ENCODE measurements around the gene KLRF1.
"Not testable (repeated sequence)": the region's sequence is repeated elsewhere in the genome, so short reads cannot be mapped to it uniquely, and the experiment has no call there.

KLRF1 gene

DNA sequence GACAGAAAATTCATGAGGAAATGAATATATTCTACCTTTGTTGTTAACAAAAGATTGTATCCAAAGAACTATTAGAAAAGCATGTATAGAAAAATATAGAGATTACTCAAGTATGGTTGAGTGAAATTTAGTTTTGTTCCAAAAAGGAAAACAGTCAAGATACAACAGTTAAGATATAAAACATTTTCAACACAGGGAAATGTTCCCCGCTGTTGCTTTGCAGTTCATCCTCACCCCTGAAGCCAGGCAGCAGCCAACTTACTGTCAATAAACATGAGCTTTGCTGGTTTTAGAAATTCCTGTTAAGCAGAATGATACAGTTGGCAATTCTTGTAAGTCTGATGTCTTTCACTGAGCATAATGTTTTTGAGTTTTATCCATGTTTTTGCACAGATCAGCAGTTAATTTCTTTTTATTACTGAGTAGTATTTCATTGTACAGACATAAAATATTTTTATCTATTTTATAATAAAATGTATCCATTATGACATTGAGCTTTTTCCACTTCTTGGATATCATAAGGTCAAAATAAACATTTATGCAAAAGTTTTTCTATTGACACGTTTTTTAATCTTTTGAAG, 43.1 kb downstream of the KLRF1 start:
- DNase-seq, result peak in 1 of 5 experiments; percentile 23

DNA sequence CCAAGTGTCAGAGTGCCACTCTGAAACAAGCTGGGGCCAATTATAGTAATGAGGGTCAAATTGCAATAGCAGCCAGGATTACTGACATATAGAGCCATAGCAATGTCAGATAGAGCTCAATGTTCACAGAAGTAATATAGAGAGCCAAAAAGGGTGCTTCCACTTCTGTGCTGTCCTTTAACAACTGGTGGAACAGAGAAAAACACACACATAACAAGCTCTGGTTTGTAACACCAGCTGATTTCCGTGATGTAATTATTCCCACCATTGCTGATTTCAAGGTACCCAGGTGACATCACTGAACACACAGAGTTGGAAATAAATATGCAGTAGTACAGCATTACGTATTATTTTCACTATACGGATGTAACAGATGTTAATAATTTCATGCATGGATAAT, 44.9 kb downstream of the KLRF1 start:
- DNase-seq, result no peak

DNA sequence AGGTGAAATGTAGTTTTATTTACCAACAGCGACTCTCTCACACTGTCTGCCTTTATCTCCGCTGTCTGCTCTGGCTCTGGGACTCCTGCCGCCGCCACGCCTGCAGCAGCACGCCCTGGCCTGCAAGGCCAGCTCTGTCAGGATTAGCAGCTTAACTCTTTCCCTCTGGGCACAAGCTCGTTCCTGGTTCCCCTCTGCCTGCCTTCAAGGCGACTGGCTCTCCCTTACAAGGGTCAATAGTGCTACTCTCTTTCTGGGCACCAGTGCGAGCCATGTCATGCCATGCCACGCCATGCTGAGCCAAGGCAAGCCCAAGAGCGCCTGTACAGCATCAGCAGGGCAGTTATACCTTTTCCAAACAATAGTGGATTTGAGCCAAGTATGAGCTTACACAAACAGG, 45.5 kb downstream of the KLRF1 start:
- no peak for DNase-seq

DNA sequence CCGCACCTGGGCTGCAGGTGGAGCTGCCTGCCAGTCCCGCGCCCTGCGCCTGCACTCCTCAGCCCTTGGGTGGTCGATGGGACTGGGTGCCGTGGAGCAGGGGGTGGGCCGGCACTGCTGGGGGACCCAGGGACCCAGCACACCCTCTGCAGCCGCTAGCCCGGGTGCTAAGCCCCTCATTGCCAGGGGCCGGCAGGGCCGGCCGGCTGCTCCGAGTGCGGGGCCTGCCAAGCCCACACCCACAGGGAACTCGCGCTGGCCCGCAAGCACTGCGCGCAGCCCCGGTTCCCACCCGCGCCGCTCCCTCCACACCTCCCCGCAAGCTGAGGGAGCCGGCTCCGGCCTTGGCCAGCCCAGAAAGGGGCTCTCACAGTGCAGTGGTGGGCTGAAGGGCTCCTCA, 48.8 kb downstream of the KLRF1 start:
- not testable (repeated sequence) for DNase-seq

DNA sequence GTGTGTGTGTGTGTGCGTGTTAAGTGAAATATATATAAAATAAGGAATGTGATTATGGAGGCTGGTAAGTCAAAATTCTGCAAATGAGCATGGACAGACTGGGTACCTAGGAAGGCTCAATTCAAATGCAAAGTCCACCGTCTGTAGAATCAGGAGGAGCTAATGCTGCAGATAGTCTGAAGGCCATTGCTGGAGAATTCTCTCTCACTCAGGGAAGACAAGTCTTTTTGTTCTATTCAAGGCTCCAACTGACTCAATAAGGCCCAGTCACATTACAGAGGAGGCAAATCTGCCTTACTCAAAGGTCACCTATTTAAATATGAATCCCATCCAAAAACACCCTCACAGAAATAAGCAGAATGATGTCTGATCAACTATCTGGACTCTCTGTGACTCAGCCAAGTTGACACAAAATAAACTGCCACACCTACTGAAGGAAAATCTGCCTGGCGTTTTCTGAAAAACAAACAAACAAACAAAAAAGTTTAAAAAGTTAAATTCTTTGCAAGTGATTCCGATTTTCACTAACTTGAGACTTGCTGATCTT, 53.3 kb downstream of the KLRF1 start:
- no peak for DNase-seq

DNA sequence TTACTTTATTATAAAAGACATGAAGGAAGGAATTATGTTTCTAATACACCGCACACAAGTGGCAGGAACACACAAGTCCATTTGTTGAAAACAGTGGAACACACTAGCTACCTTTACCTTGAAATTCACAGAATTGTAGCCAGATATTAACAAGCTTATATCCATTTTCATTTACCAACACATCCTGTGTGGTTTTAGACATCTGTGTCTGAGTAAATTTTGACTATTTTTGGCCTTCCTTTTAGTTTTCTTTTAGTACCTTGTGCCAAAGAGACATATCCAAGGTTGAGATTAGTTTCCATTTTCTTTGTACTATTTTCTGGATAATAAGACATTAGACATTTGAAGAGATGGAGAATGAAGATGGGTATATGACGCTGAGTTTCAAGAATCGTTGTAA, 54.0 kb downstream of the KLRF1 start, which contains the start of gene KLRF2:
KLRF2 (plus strand) TSS at position 244 of the 400 bp plus-strand sequence; CDS start at position 351, 107 bp downstream.
- peak in 1 of 5 experiments; percentile 26 for DNase-seq

DNA sequence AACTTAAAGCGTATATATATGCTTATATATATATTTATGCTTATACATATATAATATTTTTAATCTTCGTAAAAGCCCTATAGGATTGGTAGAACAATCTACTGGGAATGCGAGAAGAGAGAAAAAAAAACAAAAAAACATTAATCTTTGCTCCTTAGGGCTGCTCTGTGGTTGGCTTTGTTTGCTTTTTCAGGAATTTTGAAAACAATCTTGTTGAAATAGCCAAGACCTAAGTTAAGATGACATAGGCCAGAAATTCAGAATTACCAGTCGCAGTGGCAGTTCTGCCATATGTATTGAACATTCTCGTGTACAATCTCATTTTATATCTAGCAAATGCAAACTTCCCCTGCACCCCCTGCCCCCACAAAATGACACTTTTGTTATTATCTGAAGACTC, 54.7 kb downstream of the KLRF1 start:
- no peak for DNase-seq

DNA sequence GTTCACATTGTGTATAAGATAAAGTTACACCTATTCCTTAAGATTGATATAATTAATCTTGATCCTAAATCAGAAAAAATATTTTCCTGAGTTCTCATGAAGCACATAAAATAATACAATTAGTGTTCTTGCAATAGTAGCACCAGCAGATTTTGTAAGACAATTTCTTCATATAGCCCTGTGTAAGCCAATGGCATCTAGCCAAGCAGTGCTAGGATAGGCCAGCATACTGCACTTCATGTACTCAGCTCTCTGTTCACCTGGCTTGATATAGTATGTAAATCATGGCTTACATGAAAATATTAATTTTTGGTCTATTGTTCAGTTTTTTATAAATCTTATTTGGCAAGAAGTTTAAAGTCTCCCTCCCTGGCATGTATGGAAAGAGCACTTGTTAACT, 55.9 kb downstream of the KLRF1 start:
- no peak for DNase-seq

DNA sequence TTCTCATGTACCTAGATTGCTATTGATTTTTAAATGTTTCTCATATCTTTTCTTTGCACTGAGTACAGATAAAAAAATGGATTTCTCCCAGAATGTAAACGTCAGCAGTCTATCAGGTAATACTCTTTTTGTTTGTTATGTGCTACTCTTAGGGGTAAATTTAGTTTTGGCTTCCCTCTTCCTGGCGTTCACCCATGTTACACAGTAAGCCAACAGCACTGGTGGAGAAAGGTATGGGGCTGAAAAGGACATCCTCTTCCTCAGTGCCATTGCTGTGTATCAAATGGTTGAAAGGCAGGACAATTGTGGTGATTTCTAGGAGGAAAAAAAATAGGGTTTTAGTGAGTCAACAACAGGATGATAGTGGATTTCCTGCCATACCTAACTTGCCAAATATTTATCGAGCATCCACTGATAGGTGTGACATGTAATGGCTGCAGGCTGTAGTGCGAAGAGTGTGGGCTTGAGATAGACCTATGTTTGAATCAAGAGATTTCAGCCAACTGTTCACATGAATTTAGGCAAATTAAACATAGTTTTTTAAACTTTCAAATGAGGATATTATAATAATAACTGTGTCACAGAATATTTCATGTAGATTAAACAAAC, 61.5 kb downstream of the KLRF1 start:
- DNase-seq, result no peak

Measured in T-helper 2 cell (primary cell).